Measurements from ENCODE around the gene VPS39.

Gene VPS39

DNA sequence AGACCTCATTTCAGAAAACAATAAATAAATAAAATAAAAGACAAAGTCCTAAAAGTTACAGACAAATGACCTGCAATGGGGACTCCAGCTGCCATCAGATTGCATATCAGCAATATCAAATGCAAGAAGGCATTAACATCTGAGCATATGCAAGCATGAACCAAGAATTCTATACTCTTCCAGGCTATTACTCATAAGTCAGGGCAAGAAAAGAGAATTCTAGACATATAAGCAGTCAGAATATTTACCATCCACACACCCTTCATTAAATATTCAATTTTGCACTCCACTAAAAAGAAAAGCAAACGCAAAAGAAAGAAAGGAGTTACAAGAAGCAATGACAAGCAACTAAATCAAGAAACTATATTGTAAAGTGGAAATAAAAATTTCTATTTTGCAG, 72.8 kb downstream of the VPS39 start:
- no peak for DNase-seq (ENCODE audit: low read depth)
- no peak overlapping the region for H3K4me3 ChIP-seq (ENCODE audit: control insufficient read depth, low read depth, low read length)
- TF ChIP-seq, protein P1, sequence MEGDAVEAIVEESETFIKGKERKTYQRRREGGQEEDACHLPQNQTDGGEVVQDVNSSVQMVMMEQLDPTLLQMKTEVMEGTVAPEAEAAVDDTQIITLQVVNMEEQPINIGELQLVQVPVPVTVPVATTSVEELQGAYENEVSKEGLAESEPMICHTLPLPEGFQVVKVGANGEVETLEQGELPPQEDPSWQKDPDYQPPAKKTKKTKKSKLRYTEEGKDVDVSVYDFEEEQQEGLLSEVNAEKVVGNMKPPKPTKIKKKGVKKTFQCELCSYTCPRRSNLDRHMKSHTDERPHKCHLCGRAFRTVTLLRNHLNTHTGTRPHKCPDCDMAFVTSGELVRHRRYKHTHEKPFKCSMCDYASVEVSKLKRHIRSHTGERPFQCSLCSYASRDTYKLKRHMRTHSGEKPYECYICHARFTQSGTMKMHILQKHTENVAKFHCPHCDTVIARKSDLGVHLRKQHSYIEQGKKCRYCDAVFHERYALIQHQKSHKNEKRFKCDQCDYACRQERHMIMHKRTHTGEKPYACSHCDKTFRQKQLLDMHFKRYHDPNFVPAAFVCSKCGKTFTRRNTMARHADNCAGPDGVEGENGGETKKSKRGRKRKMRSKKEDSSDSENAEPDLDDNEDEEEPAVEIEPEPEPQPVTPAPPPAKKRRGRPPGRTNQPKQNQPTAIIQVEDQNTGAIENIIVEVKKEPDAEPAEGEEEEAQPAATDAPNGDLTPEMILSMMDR (conservative IDR thresholded peaks at IDR 0.05; ENCODE audit: control insufficient read depth, insufficient read depth, low read depth, low read length), result no peak

DNA sequence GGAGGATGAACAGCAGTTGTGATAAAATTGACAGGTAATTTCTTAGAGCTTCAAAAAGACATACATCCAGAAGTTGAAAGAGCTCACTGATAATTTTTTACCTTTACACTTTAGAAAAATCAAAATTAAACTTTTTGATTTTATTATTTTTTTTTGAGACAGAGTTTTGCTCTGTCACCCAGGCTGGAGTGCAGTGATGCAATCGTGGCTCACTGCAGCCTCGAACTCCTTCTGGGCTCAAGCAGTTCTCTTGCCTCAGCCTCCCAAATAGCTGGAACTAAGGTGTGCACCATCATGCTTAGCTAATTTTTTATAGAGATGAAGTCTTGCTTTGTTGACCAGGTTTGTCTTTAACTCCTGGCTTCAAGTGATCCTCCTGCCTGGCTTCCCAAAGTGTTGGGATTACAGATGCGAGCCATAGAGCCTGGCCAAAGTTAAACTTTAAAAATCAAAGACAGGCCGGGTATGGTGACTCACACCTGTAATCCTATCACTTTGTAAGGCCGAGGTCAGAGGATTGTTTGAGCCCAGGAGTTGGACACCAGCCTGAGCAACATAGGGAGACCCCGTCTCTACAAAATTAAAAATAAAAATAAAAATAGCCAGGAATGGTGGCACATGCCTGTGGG, 73.4 kb downstream of the VPS39 start:
- TF ChIP-seq, protein P1 (conservative IDR thresholded peaks at IDR 0.05; ENCODE audit: control insufficient read depth, insufficient read depth, low read depth, low read length), result no peak
- DNase-seq (ENCODE audit: low read depth), result no peak

DNA sequence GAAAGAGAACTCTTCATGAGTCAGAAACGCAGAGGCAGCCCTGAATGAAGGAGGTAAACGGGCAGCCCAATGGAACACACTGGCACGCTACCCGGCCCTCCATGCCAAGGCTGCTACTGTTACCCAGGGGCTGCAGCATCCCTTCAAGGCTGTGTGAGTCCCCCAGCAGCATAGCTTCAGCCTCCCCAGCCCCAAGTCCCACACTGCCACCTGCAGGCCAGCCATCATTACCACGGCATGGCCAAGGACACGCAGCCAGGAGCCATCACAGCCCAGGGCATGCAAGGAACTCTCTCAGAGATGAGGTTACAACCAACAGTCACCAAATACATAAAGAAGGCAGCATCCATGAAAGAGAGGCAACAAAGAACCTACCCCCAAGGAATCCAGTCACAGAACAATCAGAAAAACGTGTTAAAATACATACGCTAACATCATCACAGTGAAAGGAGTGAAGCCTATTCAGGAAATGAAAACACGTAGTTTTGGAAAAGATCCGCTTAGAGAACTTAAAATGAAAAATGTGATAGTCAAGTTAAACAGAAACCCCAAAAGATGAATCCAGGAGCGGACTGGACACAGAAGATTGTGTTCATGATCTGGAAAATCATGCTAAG, 74.1 kb downstream of the VPS39 start:
- TF ChIP-seq, protein P1 (conservative IDR thresholded peaks at IDR 0.05; ENCODE audit: control insufficient read depth, insufficient read depth, low read depth, low read length), result peak; percentile 69
- no peak overlapping the region for H3K4me3 ChIP-seq (ENCODE audit: control insufficient read depth, low read depth, low read length)
- peak; percentile 30 for DNase-seq (ENCODE audit: low read depth)

More for the DNA sequence above, 73.4 kb downstream of the VPS39 start:
- H3K4me3 ChIP-seq (ENCODE audit: control insufficient read depth, low read depth, low read length), result no peak overlapping the region

DNA sequence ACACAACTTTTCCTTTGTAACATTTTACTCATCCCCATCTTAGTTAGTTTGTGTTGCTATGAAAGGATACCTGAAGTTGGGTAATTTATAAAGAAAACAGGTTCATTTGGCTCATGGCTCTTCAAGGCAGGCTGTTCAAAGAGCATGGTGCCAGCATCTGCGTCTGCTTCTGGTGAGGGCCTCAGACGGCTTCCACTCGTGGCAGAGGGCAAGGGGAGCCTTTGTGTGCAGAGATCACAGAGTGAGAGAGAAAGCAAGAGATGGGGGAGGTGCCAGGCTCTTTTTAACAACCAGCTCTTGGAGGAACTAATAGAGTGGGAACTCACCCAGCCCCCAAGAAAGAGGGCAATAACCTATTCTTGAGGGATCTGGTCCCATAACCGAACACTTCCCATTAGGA, 74.7 kb downstream of the VPS39 start:
- TF ChIP-seq, protein P1 (conservative IDR thresholded peaks at IDR 0.05; ENCODE audit: control insufficient read depth, insufficient read depth, low read depth, low read length), result no peak
- no peak for DNase-seq (ENCODE audit: low read depth)

DNA sequence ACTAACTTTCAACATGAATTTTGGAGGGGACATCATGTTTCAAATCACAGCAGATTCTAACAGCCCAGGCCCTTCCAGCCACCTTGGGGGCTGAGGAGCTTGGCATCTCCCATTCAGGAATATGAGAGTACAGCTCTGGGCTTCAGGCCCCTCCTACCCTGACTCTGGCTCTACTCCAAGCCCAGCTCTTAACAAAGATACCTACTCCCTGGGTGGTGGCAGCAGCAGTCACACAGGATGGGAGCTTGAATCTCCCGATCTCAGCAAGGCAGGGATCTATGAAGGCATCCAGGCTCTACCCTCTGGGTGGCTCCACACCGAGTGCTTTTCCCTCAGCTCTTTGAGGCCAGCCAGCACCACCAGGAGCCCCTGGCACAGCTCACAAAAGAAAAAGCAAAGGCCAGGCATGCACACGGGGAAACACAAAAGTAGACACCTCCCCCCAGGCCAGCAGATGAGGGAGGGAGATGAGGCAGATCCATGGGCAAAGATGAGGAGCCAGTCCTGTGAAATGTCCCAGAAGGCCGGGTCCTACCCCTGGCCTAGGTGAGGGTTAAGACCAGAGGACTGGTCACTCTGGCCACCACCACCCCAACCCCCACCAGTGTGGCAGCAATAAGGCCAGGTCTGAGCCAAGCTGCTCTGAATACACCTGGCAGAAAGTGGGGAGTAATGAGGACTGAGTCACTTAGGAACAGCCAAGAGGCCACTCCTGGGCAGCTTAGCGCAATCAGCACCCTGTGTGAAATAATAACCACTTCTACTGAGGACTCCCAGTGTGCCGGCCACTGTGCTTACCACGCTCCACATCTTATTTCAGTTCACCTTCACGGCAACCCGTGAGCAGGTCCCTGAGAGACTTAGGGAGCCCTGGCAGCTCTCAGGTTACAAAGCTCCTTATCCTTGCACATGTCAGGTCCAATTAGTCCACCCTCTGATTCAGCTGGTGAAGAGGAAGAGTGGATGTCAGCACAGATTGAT, 76.0 kb downstream of the VPS39 start:
- DNase-seq (ENCODE audit: low read depth), result no peak
- H3K4me3 ChIP-seq (ENCODE audit: control insufficient read depth, low read depth, low read length), result no peak overlapping the region
- TF ChIP-seq, protein P1 (conservative IDR thresholded peaks at IDR 0.05; ENCODE audit: control insufficient read depth, insufficient read depth, low read depth, low read length), result no peak

More for the DNA sequence above, 74.7 kb downstream of the VPS39 start:
- H3K4me3 ChIP-seq (ENCODE audit: control insufficient read depth, low read depth, low read length), result no peak overlapping the region

DNA sequence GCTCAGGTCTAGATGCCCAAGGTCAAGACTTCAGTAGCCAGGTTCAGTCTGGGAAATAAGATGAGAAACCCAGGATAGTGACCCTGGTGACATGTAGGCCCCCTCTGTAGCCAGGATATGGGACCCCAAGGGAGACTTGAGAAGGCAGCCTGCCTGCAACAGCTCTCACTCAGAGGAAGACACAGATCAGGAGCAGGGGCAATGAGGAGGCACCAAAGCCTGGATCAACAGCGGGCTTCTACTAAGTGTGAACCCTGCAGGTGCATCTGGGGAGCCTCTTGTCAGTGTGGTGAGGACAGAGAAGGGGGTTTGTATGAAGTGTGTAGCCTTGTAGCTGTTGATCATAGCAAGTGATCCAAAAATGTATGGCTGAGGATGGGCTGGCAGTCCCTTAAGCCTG, 77.1 kb downstream of the VPS39 start:
- H3K4me3 ChIP-seq (ENCODE audit: control insufficient read depth, low read depth, low read length), result no peak overlapping the region
- TF ChIP-seq, protein P1 (conservative IDR thresholded peaks at IDR 0.05; ENCODE audit: control insufficient read depth, insufficient read depth, low read depth, low read length), result no peak
- DNase-seq (ENCODE audit: low read depth), result no peak

Measured in fibroblast of mammary gland (primary cell).